Kidney epithelial cell (primary cell): ENCODE data around the gene CCDC71. TPM values are rescaled to one million over a fixed set of nuclear protein-coding genes. Genes with fewer than 3 reads are reported as not detected.

ENCODE experiments used
- DNase-seq: peaks from one replicate; pipeline ENCODE4 v3.0.0-alpha.2; 2010; ENCODE audit warnings: low read depth
- H3K27me3 ChIP-seq: 2 replicates; pipeline ENCODE4 v1.6.0; 2011; ENCODE audit warnings: low read length; ENCODE audit not compliant: control insufficient read depth, insufficient read depth
- H3K36me3 ChIP-seq: 2 replicates; pipeline ENCODE4 v1.5.1; 2011; ENCODE audit warnings: low read length; ENCODE audit not compliant: control insufficient read depth, insufficient read depth
- H3K4me3 ChIP-seq: 2 replicates; pipeline ENCODE4 v1.5.1; 2011; ENCODE audit warnings: low read depth, mild to moderate bottlenecking, control low read depth, low read length
- total RNA-seq: library from RNA; depleted of rRNA; stranded (reverse); fragments of >200 nt; gene quantifications from 2 replicates; pipeline ENCODE4 v1.2.3, GENCODE V29; 2015
- TF ChIP-seq, protein P1 (sequence below): IDR thresholded peaks from 2 replicates; pipeline ENCODE4 v1.5.1; 2011; ENCODE audit warnings: mild to moderate bottlenecking, moderate library complexity, low read length, control low read depth, inconsistent platforms; ENCODE audit not compliant: insufficient read depth, poor library complexity, severe bottlenecking

Gene CCDC71
- total RNA-seq, 1 donor from 2014 or later = 41.2 TPM

DNA sequence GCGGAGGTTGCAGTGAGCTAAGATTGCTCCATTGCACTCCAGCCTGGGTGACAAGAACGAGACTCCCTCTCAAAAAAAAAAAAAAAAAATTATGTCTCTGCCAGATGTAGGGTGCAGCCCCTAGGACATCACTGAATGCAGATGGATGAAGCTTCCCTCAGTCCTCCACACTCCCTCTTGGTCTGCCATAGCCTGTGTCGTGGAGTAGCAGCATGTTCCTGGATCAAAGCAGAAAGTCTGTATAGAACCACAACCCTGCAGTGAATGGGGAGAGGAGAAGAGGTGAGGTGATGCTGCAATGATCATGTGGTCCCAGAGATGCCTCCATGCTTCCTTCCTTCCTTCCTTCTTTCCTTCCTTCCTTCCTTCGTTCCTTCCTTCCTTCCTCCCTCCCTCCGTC is 18.0 kb downstream of the CCDC71 start:
- TF ChIP-seq, protein P1, sequence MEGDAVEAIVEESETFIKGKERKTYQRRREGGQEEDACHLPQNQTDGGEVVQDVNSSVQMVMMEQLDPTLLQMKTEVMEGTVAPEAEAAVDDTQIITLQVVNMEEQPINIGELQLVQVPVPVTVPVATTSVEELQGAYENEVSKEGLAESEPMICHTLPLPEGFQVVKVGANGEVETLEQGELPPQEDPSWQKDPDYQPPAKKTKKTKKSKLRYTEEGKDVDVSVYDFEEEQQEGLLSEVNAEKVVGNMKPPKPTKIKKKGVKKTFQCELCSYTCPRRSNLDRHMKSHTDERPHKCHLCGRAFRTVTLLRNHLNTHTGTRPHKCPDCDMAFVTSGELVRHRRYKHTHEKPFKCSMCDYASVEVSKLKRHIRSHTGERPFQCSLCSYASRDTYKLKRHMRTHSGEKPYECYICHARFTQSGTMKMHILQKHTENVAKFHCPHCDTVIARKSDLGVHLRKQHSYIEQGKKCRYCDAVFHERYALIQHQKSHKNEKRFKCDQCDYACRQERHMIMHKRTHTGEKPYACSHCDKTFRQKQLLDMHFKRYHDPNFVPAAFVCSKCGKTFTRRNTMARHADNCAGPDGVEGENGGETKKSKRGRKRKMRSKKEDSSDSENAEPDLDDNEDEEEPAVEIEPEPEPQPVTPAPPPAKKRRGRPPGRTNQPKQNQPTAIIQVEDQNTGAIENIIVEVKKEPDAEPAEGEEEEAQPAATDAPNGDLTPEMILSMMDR = no peak
- H3K27me3 ChIP-seq = peaks cover 4% of the 10 kb centered on the region
- H3K4me3 ChIP-seq = no peak overlapping the region
- H3K36me3 ChIP-seq = no peaks in the 10 kb centered on the region
- no peak for DNase-seq

- Histone ChIP-seq H3K36me3 (no peaks in the 10 kb centered on the region), H3K27me3 (peaks cover 5% of the 10 kb centered on the region), H3K4me3 (no peak overlapping the region)
- TF ChIP-seq, protein P1 = no peak
- no peak for DNase-seq
Observed at GRCh38 chr3:49140080-49140479, 26.1 kb downstream of the CCDC71 start.

GRCh38 chr3:49135499-49135898 is 30.6 kb downstream of the CCDC71 start:
- TF ChIP-seq, protein P1 = no peak
- H3K36me3 ChIP-seq = no peaks in the 10 kb centered on the region
- no peak overlapping the region for H3K4me3 ChIP-seq
- H3K27me3 ChIP-seq = peaks cover 5% of the 10 kb centered on the region
- no peak for DNase-seq

DNA sequence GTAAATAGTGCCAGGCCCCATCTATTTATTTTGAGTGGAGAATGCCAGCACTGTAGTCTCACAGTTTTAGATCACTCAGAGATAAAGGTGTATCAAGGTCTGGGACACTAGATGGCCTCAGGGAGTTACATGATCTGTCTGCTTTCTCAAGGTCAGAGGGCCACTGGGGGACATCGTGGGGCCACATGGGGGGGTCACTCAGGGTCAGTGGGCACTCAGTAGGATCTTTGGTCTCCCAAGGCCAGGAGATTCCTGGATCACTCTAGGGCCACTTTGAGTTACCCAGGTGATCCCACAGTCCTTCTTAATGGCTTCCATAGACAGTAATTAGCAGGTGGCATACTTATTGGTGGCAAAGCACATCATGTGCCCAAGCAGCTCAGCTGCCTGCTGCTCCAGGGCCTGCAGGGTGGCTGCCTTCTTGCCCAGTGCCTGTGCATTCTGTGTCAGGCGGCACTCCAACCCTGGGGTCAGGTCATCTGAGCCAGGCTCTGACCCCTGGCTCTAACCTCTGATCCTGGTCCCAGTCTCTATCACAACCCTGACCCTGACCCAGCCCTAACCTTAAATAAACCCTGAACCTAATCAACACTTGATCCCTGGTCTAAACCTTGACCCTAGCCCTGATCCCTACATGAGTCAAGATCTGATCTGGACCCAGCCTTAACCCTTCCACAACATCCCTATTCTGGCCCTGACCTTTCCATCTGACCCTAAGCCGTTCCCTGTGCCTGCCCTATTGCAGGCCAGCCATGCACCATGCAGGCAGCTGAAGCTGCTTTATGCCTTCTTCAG is 31.5 kb downstream of the CCDC71 start:
- Histone ChIP-seq H3K36me3 (peaks cover 2% of the 10 kb centered on the region), H3K27me3 (peaks cover 4% of the 10 kb centered on the region), H3K4me3 (no peak overlapping the region)
- TF ChIP-seq, protein P1 = no peak
- no peak for DNase-seq

DNA sequence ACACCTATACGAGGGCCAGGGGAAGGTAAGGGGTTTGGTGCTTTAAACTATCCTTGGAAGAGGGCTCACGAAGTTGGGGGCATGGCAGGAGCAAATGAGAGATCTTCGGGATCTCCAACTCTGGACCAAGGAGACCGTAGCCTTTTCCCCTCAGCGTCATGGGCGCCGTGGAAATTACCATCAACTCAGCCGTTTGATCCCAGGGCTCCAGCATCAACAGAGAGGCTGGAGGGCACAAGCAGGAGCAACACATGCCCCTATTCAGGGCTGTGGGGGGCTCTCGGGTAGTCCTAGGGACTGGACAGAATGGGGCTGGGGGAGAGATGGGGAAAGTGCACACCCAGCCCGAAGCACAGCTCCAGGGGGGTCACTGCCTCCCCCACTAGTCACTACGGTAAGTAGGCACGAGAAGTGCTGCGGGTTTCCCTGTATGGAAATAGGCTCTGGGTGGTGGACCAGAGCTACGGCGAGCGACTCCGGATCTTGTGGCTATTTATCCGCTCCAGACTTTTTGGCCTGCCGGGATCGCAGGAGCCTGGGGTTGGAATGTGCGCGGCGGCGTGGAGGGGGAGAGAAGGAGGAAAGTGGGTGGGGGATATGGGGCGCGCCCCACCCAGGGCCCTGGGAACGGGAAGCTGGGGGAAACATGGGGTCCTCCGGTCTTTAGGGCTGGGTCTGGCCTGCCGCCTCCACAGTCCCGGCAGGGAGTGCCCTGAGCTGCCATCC is 32.7 kb downstream of the CCDC71 start:
- H3K36me3 ChIP-seq = peaks cover 2% of the 10 kb centered on the region
- DNase-seq = peak; percentile 37
- TF ChIP-seq, protein P1 = no peak
- peaks cover 3% of the 10 kb centered on the region for H3K27me3 ChIP-seq
- H3K4me3 ChIP-seq = peak overlapping the region; percentile 67
